Suprapubic skin (tissue), 4 donors: ENCODE data around the gene MPP3.
"Not testable (repeated sequence)": the region's sequence is repeated elsewhere in the genome, so short reads cannot be mapped to it uniquely, and the experiment has no call there.

Source experiments
- EP300 ChIP-seq: sonication (generic); formaldehyde crosslinking; IDR thresholded peaks from one replicate; pipeline ENCODE4 v1.6.1; 2017; ENCODE audit warnings: antibody characterized with exemption
- POLR2AphosphoS5 ChIP-seq, 3 donors: sonication (generic); formaldehyde crosslinking; IDR thresholded peaks; one replicate each; pipeline ENCODE4 v1.6.1; 2017; ENCODE audit warnings: antibody characterized with exemption in 3 of 3
- TF ChIP-seq, protein P1 (sequence below), 2 donors: fragments of 200-600 bp in 1 of 2; fragments of 450-650 bp in 1 of 2; sonication (generic) in 1 of 2; IDR thresholded peaks; one replicate each; pipeline ENCODE4 v1.5.1; 2016 to 2019; ENCODE audit warnings: antibody characterized with exemption in 2 of 2, mild to moderate bottlenecking in 1 of 2, moderate library complexity in 1 of 2

DNA sequence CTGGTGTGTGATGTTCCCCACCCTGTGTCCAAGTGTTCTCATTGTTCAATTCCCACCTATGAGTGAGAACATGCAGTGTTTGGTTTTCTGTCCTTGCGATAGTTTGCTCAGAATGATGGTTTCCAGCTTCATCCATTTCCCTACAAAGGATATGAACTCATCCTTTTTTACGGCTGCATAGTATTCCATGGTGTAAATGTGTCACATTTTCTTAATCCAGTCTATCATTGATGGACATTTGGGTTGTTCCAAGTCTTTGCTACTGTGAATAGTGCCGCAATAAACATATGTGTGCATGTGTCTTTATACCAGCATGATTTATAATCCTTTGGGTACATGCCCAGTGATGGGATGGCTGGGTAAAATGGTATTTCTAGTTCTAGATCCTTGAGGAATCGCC lies 40.3 kb downstream of the MPP3 start:
- not testable (repeated sequence) for TF ChIP-seq POLR2AphosphoS5 (IDR thresholded peaks at IDR 0.05); EP300
- TF ChIP-seq, protein P1, sequence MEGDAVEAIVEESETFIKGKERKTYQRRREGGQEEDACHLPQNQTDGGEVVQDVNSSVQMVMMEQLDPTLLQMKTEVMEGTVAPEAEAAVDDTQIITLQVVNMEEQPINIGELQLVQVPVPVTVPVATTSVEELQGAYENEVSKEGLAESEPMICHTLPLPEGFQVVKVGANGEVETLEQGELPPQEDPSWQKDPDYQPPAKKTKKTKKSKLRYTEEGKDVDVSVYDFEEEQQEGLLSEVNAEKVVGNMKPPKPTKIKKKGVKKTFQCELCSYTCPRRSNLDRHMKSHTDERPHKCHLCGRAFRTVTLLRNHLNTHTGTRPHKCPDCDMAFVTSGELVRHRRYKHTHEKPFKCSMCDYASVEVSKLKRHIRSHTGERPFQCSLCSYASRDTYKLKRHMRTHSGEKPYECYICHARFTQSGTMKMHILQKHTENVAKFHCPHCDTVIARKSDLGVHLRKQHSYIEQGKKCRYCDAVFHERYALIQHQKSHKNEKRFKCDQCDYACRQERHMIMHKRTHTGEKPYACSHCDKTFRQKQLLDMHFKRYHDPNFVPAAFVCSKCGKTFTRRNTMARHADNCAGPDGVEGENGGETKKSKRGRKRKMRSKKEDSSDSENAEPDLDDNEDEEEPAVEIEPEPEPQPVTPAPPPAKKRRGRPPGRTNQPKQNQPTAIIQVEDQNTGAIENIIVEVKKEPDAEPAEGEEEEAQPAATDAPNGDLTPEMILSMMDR (IDR thresholded peaks at IDR 0.05), result not testable (repeated sequence)
